Measurements from ENCODE around the gene GPX8. TPM values are rescaled to one million over a fixed set of nuclear protein-coding genes. Genes with fewer than 3 reads are reported as not detected.

Gene GPX8
- total RNA-seq: 10 to 100 TPM in 3 of 4 donors, 1 to 10 TPM in 1; 9.2 to 32.7 (median 11.5) TPM

- 0 to 1% methylated on average over 10 of the region's 10 CpGs for WGBS, 2 donors (ENCODE audit: low coverage in 1 of 2)
- H3K9me3 ChIP-seq: no peaks in the 10 kb centered on the region
- TF ChIP-seq CTCF (IDR thresholded peaks at IDR 0.05) (peak; percentile 22 to 70 (median 48)), POLR2A (IDR thresholded peaks at IDR 0.05) (no peak)
- peak within 1 kb of the TSS; percentile 58 to 74 (median 69) for H3K27ac ChIP-seq
- peaks cover 0 to 14% (median 0%) of the 10 kb centered on the region in 3 donors for H3K4me1 ChIP-seq
- H3K27me3 ChIP-seq: peaks cover 7% of the 10 kb centered on the region
- H3K36me3 ChIP-seq: peaks cover 0 to 13% of the 10 kb centered on the region in 2 donors
- H3K4me3 ChIP-seq: peak within 1 kb of the TSS; percentile 50 to 90
- ATAC-seq: peak; percentile 82
These were observed at the start of gene GPX8 for GRCh38 chr5:55159763-55160492. Gene GPX8, plus strand, starts transcription at chr5:55160171. Its CDS starts 22 bp downstream, at chr5:55160193.

DNA sequence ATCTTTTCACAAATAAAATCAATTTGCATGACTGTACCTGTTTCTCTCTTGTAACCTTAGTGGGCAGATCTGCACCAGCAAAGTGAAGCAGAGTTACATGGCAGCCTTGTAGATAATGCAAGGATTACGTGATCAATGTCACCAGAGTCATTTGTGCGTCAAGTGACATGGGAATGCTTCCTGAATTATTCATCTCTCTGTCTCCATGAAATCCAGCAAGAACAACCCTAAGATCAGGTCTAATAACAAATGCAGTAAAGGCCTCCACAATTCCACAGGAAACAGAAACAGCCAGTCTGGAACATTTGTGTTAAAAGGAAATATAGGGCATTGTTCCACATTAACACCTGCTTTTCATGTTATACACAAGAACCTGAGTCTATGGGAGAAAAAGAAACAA lies 49.8 kb upstream of the GPX8 start:
- H3K9me3 ChIP-seq: no peaks in the 10 kb centered on the region
- H3K36me3 ChIP-seq: no peaks in the 10 kb centered on the region
- H3K27me3 ChIP-seq: no peaks in the 10 kb centered on the region
- no peaks in the 10 kb centered on the region for H3K4me1 ChIP-seq
- H3K4me3 ChIP-seq: no peak overlapping the region
- no peak for TF ChIP-seq EP300 (IDR thresholded peaks at IDR 0.05)
- no peak for TF ChIP-seq POLR2AphosphoS5 (IDR thresholded peaks at IDR 0.05)
- no peak for TF ChIP-seq POLR2A (IDR thresholded peaks at IDR 0.05)
- no peak for TF ChIP-seq CTCF (IDR thresholded peaks at IDR 0.05)
- H3K27ac ChIP-seq: no peak overlapping the region
- no peak for ATAC-seq
- 80 to 100% methylated on average over 1 of the region's 2 CpGs for WGBS, 2 donors (ENCODE audit: low coverage in 1 of 2)

DNA sequence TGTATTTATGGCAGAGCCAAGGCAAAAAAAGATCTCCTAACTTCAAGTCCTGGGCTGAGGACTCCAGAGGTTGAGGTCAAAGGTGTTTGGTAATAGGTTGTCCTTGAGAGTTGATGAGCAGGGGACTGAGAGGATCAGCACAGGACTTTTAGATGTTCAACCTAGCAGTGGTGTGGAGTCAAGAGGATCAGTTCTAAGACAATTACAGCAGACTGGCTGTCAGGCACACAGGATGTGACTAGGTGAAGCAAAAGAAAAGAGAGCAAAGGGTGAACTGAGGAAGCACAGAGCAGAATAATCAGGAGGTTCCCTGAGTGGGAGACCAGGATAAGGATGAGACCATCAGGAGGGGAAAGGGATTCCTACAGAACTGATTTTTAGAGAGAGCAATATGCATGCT lies 46.6 kb upstream of the GPX8 start:
- Histone ChIP-seq H3K9me3 (no peaks in the 10 kb centered on the region), H3K4me3 (no peak overlapping the region), H3K4me1 (no peaks in the 10 kb centered on the region), H3K27ac (no peak overlapping the region), H3K36me3 (no peaks in the 10 kb centered on the region), H3K27me3 (peaks cover 7% of the 10 kb centered on the region)
- TF ChIP-seq EP300 (IDR thresholded peaks at IDR 0.05): no peak
- TF ChIP-seq CTCF (IDR thresholded peaks at IDR 0.05): no peak
- TF ChIP-seq POLR2AphosphoS5 (IDR thresholded peaks at IDR 0.05): no peak
- TF ChIP-seq POLR2A (IDR thresholded peaks at IDR 0.05): no peak
- no peak for ATAC-seq

DNA sequence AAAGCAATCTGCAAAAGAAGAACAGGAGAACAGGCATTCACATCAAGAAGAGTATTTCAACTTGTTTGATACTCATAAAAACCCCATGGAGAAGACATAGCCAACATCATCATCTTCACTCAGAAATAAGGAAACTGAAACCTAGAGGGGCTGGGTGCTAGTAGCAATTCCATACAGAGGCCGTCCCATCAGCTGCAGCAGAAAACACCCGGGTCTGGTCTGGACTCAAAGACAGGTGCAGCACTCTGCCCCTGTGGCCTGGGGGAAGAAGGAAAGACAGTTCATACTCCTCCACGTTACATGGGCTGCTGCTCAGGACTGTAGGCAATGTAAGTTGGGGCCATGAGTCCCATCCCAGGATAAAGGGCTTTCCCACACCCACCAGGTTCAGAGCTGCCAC lies 45.9 kb upstream of the GPX8 start:
- H3K27ac ChIP-seq: no peak overlapping the region
- WGBS, 2 donors (ENCODE audit: low coverage in 1 of 2): 50 to 60% methylated on average over 1 to 2 of the region's 3 CpGs
- no peaks in the 10 kb centered on the region for H3K36me3 ChIP-seq
- H3K9me3 ChIP-seq: no peaks in the 10 kb centered on the region
- TF ChIP-seq POLR2A (IDR thresholded peaks at IDR 0.05): no peak
- TF ChIP-seq POLR2AphosphoS5 (IDR thresholded peaks at IDR 0.05): no peak
- TF ChIP-seq EP300 (IDR thresholded peaks at IDR 0.05): no peak
- TF ChIP-seq CTCF (IDR thresholded peaks at IDR 0.05): no peak
- no peak for ATAC-seq
- H3K4me3 ChIP-seq: no peak overlapping the region
- H3K4me1 ChIP-seq: no peaks in the 10 kb centered on the region
- peaks cover 14% of the 10 kb centered on the region for H3K27me3 ChIP-seq

- H3K4me1 ChIP-seq: no peaks in the 10 kb centered on the region
- TF ChIP-seq CTCF (IDR thresholded peaks at IDR 0.05): no peak
- no peak for TF ChIP-seq POLR2A (IDR thresholded peaks at IDR 0.05)
- no peak for TF ChIP-seq EP300 (IDR thresholded peaks at IDR 0.05)
- TF ChIP-seq POLR2AphosphoS5 (IDR thresholded peaks at IDR 0.05): no peak
- 71% methylated on average over 3 of the region's 3 CpGs; no CpG with 5 or more reads in 1 of the 2 donors for WGBS, 2 donors (ENCODE audit: low coverage in 1 of 2)
These were observed 36.6 kb upstream of the GPX8 start for GRCh38 chr5:55123365-55123764.

More at GRCh38 chr5:55123365-55123764, 36.6 kb upstream of the GPX8 start:
- H3K9me3 ChIP-seq: no peaks in the 10 kb centered on the region
- ATAC-seq: no peak
- no peak overlapping the region for H3K27ac ChIP-seq
- H3K27me3 ChIP-seq: peaks cover 18% of the 10 kb centered on the region
- no peaks in the 10 kb centered on the region for H3K36me3 ChIP-seq
- H3K4me3 ChIP-seq: no peak overlapping the region

Data from gastroesophageal sphincter (tissue), 4 donors.